GM19351 (cell line): ENCODE measurements around the gene MRPS18A.

Source experiments
- ATAC-seq: cut with Tn5 transposase; IDR thresholded peaks from one replicate; pipeline ENCODE4 v1.9.1; 2021; ENCODE audit warnings: mild to moderate bottlenecking, moderate library complexity; ENCODE audit not compliant: unreplicated experiment

The MRPS18A gene

GRCh38 chr6:43699564-43700186 lies 12.1 kb upstream of the MRPS18A start:
- ATAC-seq, result no peak

DNA sequence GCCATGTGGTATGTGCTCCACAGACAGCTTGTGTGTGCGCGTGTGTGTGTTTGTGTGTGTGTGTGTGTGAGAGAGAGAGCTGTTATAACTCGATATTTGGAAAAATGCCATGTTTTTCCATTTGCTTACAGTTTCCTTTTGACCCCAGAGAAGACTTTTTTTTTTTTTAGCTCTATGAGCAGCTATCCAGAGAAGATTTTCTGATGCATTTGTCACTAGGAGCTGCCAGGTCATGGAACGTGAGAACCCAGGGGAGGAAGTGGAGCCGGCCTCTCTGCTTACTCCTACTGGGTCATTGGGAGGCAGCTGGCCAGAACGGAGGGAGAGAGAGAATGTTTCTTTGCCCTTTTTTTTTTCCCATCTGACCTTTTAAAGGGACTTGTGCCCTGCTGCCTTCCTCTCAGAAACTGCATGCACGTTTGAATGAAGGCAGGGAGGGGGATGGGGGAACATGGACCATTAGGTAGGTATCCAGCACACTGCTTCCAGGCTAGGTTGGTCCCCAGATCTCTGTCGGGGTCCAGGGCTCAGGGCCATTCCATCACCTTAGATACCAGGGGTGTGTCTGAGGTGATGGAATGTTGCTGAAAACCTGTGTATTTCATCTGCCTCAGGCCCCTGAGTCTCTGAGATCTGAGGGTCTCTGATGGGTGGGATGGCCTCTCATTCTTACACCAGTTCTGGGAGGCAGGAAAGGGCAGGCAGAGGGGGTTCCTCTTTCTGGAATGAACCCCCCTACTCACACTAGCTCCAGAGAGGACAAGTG lies 11.2 kb upstream of the MRPS18A start:
- ATAC-seq, result no peak

DNA sequence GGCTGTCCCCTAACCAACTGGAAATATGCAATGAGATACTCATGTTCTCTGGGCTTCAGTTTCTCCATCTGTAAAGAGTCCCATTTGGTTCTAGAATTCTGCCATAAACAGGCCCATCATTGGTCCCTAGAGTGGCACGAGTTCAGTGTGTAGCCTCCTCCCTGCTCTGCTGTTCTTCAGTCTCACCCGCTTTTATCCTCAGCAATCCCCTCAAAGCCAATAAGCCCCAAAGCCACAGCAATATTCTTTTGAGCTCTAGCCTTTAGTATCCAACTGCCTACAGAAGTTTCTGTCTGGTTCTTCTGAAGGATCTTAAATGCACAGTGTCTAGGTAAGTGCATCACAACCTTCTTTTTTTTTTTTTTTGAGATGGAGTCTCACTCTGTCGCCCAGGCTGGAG lies 9.8 kb upstream of the MRPS18A start:
- no peak for ATAC-seq

DNA sequence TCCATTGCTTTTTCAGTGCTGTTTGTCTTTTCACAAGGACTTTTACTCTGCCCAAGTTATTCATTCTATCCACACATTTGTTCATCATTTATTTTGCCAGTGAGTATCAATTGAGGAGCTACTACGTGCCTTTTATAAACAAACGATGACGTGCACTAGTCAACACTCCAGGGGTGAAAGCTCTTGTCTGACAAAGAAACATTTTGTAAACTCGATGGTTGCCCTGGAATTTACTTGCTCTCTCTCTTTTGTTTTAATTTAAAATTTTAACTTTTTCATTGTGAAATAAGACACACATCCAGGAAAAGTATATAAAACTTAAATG lies 8.3 kb upstream of the MRPS18A start:
- no peak for ATAC-seq

GRCh38 chr6:43695215-43695966 lies 7.8 kb upstream of the MRPS18A start:
- ATAC-seq, result no peak

GRCh38 chr6:43689421-43689820 lies 1.8 kb upstream of the MRPS18A start:
- no peak for ATAC-seq

DNA sequence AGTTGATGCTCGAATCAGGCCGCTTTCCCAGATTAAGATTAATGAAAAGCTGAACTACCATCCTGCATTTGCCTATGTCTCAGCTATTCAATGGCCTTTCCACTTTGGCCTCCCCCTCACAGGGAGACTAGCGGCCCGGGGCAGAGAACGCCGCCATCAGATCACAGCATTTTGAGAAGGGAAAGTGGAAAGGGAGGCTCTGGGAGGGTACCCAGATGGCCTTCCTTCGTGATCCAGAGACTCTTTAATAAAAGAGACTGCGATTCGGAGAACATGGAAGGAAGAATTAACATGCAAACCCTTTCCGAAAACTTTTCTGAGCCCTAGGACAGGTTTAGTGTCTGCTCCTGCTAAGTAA lies 533 bp downstream of the MRPS18A start:
- no peak for ATAC-seq

DNA sequence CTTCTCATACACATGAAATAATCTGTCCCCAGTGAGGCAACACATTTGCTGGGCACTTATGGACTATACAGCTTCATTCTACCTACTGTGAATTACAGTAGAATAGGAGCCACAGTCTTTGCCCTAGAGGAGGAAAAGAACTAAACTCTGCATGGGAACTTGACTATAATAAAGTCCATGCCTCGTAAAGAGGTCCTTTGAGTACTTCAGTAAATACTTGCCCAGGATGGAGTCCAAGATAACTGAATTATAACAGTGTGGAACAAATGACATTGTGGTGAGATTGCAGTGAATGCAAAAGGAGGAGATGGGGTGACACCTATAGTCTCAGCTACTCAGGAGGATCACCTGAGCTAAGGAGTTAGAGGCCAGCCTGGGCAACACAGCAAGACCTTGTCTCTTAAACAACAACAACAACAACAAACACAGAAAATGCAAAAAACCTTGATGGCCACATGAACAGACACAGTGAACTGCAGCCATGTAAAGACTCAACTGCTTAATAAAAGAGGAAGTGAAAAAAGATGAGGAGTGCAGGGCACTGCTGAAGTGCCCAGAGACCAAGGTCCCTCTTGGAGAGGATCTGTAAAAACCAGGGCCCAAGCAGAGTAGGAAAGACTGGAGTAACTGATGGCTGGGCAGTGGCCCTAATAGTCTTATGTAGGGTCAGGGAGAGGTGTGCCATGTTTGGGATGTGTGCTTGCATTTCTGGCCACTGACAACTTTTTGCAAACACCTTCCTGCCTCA lies 3.7 kb downstream of the MRPS18A start:
- peak; percentile 51 for ATAC-seq

GRCh38 chr6:43682724-43683429 lies 4.7 kb downstream of the MRPS18A start:
- no peak for ATAC-seq

- ATAC-seq, result no peak
Observed at GRCh38 chr6:43681303-43681702, 6.3 kb downstream of the MRPS18A start.

GRCh38 chr6:43680308-43681200 lies 7.0 kb downstream of the MRPS18A start:
- no peak for ATAC-seq

GRCh38 chr6:43679057-43679456 lies 8.5 kb downstream of the MRPS18A start:
- no peak for ATAC-seq

DNA sequence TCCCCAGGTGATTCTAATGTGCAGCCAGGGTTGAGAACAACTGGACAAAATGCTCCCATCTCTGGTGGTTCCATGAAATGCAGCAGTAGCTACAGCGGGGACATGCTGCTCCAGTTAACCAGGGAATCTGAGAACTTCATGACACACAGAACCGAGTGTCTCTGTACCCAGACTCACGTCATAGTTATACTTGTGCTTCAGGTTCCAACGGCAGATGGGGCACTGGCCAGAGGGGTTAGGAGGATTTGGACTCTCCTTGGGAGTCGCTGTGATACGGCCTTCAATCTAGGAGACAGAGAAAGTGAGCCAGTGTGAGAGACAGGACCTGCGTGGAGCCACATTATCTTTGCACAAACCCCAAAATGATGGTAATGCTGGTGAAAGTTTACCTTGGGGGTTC lies 9.2 kb downstream of the MRPS18A start:
- no peak for ATAC-seq

DNA sequence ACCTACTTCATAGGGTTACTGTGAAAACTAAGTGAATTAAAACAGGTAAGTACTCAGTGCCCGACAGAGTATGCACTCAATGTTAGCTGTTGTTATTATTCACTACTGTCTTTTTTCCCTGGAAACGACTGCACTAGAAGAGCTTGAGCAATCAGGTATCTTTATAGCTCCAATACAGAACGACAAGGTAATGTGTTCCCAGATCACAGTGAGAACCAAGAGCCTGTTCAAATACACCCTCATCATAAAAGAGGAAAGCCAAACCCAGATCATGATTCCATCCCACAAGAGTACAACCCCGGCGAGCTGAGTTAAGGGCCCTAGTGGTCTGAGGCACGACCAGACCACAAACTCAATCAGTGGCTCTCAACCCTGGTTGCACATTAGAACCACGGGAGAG lies 9.8 kb downstream of the MRPS18A start:
- ATAC-seq, result no peak

- no peak for ATAC-seq
Observed at GRCh38 chr6:43676962-43677606, 10.5 kb downstream of the MRPS18A start.

DNA sequence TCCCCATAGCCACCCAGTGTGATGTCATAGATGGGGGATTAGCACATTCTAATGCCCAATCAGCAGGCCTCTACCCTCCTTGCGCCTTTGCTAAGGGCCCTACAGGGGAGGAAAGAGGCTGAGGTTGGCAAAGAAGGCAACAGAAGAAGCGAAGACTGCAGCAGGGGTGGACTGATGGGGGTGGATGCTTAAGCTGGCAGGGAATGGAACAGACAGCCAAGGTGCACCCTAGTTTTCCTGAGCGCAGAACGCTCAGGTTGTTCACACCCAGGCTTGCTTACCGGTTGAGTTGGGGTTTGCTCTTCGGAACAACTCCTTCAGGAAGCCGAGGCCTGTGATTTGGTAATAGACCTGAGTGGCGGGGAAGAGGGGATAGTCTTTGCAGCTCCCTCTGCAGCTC lies 12.7 kb downstream of the MRPS18A start:
- no peak for ATAC-seq

- ATAC-seq, result no peak
Observed at GRCh38 chr6:43674291-43674690, 13.3 kb downstream of the MRPS18A start.

- ATAC-seq, result no peak
Observed at GRCh38 chr6:43673444-43674084, 14.0 kb downstream of the MRPS18A start.
